GM12891 (cell line): Measurements from ENCODE around the gene EFEMP1.

Experiments used
- POLR2A ChIP-seq: IDR thresholded peaks from 2 replicates; pipeline ENCODE4 v1.6.1; 2011; ENCODE audit warnings: low read depth, low read length, control low read depth
- POLR2AphosphoS5 ChIP-seq: IDR thresholded peaks from 2 replicates; pipeline ENCODE4 v1.6.1; 2011; ENCODE audit warnings: low read depth, low read length, control low read depth
- TAF1 ChIP-seq: IDR thresholded peaks from 2 replicates; pipeline ENCODE4 v1.6.1; 2011; ENCODE audit warnings: low read depth, low read length, control low read depth

GRCh38 chr2:55970500-55970899 is 46.9 kb upstream of the EFEMP1 start:
- TF ChIP-seq POLR2A (no peak), TAF1 (no peak), POLR2AphosphoS5 (no peak)
